Fibroblast of pulmonary artery (primary cell): ENCODE measurements around the gene TMPRSS5.

Experiments used
- DNase-seq: peaks from one replicate; pipeline ENCODE4 v3.0.0-alpha.2; 2010; ENCODE audit warnings: low read depth
- H3K4me3 ChIP-seq: replicated peaks from 2 replicates; pipeline ENCODE4 v1.5.1; 2011; ENCODE audit warnings: low read depth, mild to moderate bottlenecking, control low read depth, low read length, moderate library complexity
- TF ChIP-seq, protein P1 (sequence below): IDR thresholded peaks from 2 replicates; pipeline ENCODE4 v1.5.1; 2011; ENCODE audit warnings: mild to moderate bottlenecking, control low read depth, low read length, inconsistent platforms; ENCODE audit errors: missing control alignments

Gene TMPRSS5

DNA sequence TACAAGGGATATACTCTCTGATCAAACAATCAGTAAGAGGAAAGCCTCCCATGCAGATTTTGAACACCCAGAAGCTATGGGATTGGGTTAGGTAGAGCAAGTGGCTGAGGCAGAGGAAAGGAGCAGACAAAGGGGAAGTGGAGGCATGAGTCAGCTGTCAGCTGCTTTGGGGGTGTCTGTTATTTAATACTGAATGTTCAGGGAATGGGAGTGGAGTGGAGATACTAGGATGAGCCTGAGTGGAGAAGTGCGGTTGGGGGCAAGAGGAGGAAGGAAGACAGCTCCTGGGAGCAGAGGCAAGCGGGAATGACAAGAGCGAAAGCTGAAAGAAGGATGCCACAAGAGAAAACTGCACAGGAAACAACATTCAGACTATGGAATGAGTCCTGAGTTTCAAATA, 22.7 kb upstream of the TMPRSS5 start:
- TF ChIP-seq, protein P1, sequence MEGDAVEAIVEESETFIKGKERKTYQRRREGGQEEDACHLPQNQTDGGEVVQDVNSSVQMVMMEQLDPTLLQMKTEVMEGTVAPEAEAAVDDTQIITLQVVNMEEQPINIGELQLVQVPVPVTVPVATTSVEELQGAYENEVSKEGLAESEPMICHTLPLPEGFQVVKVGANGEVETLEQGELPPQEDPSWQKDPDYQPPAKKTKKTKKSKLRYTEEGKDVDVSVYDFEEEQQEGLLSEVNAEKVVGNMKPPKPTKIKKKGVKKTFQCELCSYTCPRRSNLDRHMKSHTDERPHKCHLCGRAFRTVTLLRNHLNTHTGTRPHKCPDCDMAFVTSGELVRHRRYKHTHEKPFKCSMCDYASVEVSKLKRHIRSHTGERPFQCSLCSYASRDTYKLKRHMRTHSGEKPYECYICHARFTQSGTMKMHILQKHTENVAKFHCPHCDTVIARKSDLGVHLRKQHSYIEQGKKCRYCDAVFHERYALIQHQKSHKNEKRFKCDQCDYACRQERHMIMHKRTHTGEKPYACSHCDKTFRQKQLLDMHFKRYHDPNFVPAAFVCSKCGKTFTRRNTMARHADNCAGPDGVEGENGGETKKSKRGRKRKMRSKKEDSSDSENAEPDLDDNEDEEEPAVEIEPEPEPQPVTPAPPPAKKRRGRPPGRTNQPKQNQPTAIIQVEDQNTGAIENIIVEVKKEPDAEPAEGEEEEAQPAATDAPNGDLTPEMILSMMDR, result no peak
- no peak overlapping the region for H3K4me3 ChIP-seq
- no peak for DNase-seq

DNA sequence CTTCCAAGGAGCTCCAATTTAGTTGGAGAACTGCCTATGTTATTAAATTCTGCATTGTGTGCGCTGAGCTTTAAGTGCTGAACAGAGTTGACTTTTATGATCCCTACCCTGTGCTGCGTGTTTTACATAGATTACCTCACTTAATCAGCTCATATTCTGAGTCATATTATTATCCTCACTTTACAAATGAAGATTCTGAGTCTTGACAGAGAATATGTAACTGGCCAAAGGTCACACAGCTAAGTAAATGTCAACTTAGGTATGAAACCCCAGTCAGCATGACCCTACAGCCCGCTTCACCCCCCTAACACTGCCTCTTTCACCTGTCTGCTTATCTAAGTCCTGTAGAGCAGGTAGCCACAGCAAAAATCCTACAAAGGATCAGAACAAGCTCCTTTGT, 19.8 kb upstream of the TMPRSS5 start:
- TF ChIP-seq, protein P1, result no peak
- H3K4me3 ChIP-seq, result no peak overlapping the region
- DNase-seq, result no peak

DNA sequence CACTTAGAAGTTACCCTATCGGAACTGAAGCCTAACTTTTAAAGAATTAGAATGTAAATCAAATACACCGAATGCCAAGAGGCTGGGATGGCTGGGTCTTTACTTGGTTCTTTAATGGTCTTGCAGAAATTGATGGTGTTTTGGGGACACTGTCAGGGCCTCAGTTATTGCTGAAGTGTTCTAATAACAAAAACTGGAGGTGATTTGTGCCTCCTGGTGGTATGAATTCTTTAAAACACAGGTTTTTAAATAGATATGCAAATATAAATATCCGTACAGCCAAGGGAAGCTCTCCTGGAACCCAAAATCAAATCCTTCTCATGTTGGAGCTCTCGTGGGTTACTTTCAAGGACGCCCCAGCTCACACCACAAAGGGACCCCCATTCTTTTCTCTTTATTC, 19.3 kb upstream of the TMPRSS5 start:
- no peak for DNase-seq
- no peak overlapping the region for H3K4me3 ChIP-seq
- TF ChIP-seq, protein P1, result no peak

DNA sequence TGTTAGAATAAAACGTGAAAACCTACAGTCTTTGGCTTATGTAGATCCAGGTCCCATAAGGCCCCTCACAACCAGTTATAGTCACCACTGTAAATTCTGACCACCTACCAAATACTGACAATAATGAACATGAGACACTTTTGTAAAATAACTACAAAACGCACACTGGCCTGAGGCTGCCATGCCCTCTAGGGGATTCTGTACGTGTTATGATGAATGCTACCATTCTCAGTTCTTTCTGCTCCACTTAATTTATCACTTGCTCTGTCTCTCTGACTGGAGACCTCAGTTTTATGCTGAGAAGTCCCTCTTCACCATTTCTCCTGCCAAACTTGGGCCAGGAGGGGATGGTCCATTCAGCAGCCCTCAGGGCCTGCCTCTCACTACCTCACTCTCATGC, 18.7 kb upstream of the TMPRSS5 start:
- DNase-seq, result no peak
- no peak overlapping the region for H3K4me3 ChIP-seq
- TF ChIP-seq, protein P1, result no peak

DNA sequence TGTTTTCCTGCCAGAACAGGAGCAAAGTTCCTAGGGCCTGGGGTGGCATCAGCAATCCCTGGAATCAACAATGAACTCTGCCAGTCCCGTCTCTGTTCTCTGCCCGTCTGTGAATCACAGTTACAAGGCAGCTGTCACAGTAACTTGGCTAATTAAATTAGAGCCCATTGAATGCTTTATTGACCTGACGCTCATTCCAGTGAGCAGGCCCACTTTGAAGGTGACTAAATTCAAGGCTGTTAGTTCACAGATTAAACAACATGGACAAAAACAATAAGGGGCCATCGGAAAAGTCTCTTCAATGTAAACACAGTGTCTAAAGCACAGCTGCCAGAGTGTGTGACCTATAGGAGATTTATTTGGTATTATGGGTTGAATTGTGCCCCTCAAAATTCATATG, 17.7 kb upstream of the TMPRSS5 start:
- TF ChIP-seq, protein P1, result no peak
- no peak overlapping the region for H3K4me3 ChIP-seq

DNA sequence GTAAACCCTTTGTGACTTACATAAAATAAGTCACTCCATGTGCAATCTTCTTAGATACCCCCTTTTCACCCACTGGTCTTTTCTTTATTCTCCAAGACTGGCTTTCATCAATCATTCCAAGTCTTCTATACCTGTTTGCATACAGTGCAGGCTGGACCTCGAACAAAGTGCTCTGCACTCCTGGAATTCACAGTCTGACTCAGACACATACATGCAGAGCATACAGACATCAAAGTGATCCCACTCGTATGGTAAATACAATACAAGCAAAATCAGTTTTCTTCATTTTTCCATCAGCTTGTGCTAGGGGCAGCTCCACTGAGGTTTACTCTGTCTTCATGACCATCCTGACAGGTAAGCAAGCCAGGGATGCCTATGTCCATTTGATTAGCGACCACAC, 16.8 kb upstream of the TMPRSS5 start:
- TF ChIP-seq, protein P1, result no peak
- H3K4me3 ChIP-seq, result no peak overlapping the region
- no peak for DNase-seq

More for the DNA sequence above, 17.7 kb upstream of the TMPRSS5 start:
- no peak for DNase-seq

DNA sequence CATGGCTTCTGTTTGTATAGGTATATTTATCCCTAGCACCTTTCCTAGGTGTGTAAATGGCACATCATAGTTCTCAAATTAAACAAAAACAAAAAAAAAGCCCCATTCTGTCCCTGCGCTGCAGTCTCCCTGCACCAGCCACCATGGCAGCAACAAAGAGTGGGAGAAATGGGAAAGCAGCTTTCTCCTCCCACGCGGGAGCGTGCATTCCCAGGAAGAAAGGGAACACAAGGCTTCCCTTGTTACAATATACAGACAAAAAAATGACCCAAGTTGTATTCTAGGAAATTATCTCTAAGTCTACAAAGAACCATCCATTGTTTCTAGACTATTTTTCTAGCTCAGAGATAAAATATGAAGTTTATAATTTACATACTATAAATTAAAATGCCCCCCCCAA, 16.1 kb upstream of the TMPRSS5 start:
- TF ChIP-seq, protein P1, result no peak
- no peak overlapping the region for H3K4me3 ChIP-seq
- peak; percentile 24 for DNase-seq
